ENCODE measurements around the gene LTBP1.

The LTBP1 gene

GRCh38 chr2:33100921-33101320, 154.2 kb downstream of the LTBP1 start:
- H2BK120ac ChIP-seq (ENCODE audit: low read depth, low read length) = no peak overlapping the region
- no peaks in the 10 kb centered on the region for H3K36me3 ChIP-seq (ENCODE audit: control insufficient read depth, insufficient read depth, low read length)
- H2BK15ac ChIP-seq (replicated peaks; ENCODE audit: low read depth) = no peak overlapping the region
- no peak for DNase-seq
- H3K9ac ChIP-seq (ENCODE audit: low read length) = no peak overlapping the region
- H3K79me1 ChIP-seq (ENCODE audit: low read length) = no peaks in the 10 kb centered on the region
- H2BK5ac ChIP-seq (ENCODE audit: low read length) = no peak overlapping the region
- H3K4me1 ChIP-seq (ENCODE audit: control insufficient read depth, low read depth, low read length) = peaks cover 3% of the 10 kb centered on the region
- no peak overlapping the region for H3K4me2 ChIP-seq (ENCODE audit: low read length)
- H3K4ac ChIP-seq (ENCODE audit: low read depth, low read length) = no peak overlapping the region
- no peak overlapping the region for H3K18ac ChIP-seq (ENCODE audit: low read length)
- H2AK5ac ChIP-seq (ENCODE audit: low read length) = no peak overlapping the region
- no peak overlapping the region for H3K23ac ChIP-seq (ENCODE audit: low read length)
- no peaks in the 10 kb centered on the region for H3K79me2 ChIP-seq (ENCODE audit: control insufficient read depth, insufficient read depth, low read length)
- no peak overlapping the region for H3K4me3 ChIP-seq (ENCODE audit: low read length)
- H3K27ac ChIP-seq (ENCODE audit: low read depth, low read length) = no peak overlapping the region
- no peak overlapping the region for H4K5ac ChIP-seq (ENCODE audit: low read length)
- no peak overlapping the region for H3K56ac ChIP-seq (ENCODE audit: low read length)
- no peaks in the 10 kb centered on the region for H3K27me3 ChIP-seq (ENCODE audit: insufficient read depth, low read length, poor library complexity)
- no peak overlapping the region for H4K8ac ChIP-seq (ENCODE audit: low read depth, low read length)

- Histone ChIP-seq H3K36me3 (ENCODE audit: control insufficient read depth, insufficient read depth, low read length) (no peaks in the 10 kb centered on the region), H3K9ac (ENCODE audit: low read length) (no peak overlapping the region), H2BK120ac (ENCODE audit: low read depth, low read length) (no peak overlapping the region), H3K27ac (ENCODE audit: low read depth, low read length) (no peak overlapping the region), H3K79me1 (ENCODE audit: low read length) (no peaks in the 10 kb centered on the region), H2BK5ac (ENCODE audit: low read length) (no peak overlapping the region), H3K4me1 (ENCODE audit: control insufficient read depth, low read depth, low read length) (peaks cover 3% of the 10 kb centered on the region), H2AK5ac (ENCODE audit: low read length) (no peak overlapping the region), H3K4ac (ENCODE audit: low read depth, low read length) (no peak overlapping the region), H3K79me2 (ENCODE audit: control insufficient read depth, insufficient read depth, low read length) (no peaks in the 10 kb centered on the region), H3K4me3 (ENCODE audit: low read length) (no peak overlapping the region), H3K18ac (ENCODE audit: low read length) (no peak overlapping the region), H3K56ac (ENCODE audit: low read length) (no peak overlapping the region), H3K27me3 (ENCODE audit: insufficient read depth, low read length, poor library complexity) (no peaks in the 10 kb centered on the region), H4K5ac (ENCODE audit: low read length) (no peak overlapping the region), H3K4me2 (ENCODE audit: low read length) (no peak overlapping the region), H4K8ac (ENCODE audit: low read depth, low read length) (no peak overlapping the region), H2BK15ac (replicated peaks; ENCODE audit: low read depth) (no peak overlapping the region), H3K23ac (ENCODE audit: low read length) (no peak overlapping the region)
- WGBS (ENCODE audit: extremely low coverage, insufficient coverage, low lambda C conversion rate) = no CpG with 5 or more reads among the region's 5 CpGs
- no peak for DNase-seq
Measured at GRCh38 chr2:33104052-33104623, 157.4 kb downstream of the LTBP1 start.

- Histone ChIP-seq H3K36me3 (ENCODE audit: control insufficient read depth, insufficient read depth, low read length) (no peaks in the 10 kb centered on the region), H3K27ac (ENCODE audit: low read depth, low read length) (no peak overlapping the region), H3K4me1 (ENCODE audit: control insufficient read depth, low read depth, low read length) (peaks cover 3% of the 10 kb centered on the region), H3K23ac (ENCODE audit: low read length) (no peak overlapping the region), H2BK15ac (replicated peaks; ENCODE audit: low read depth) (no peak overlapping the region), H3K79me2 (ENCODE audit: control insufficient read depth, insufficient read depth, low read length) (no peaks in the 10 kb centered on the region), H3K4me2 (ENCODE audit: low read length) (no peak overlapping the region), H4K8ac (ENCODE audit: low read depth, low read length) (no peak overlapping the region), H3K4me3 (ENCODE audit: low read length) (no peak overlapping the region), H2AK5ac (ENCODE audit: low read length) (no peak overlapping the region), H3K9ac (ENCODE audit: low read length) (no peak overlapping the region), H3K79me1 (ENCODE audit: low read length) (no peaks in the 10 kb centered on the region), H3K18ac (ENCODE audit: low read length) (no peak overlapping the region), H3K27me3 (ENCODE audit: insufficient read depth, low read length, poor library complexity) (no peaks in the 10 kb centered on the region), H2BK5ac (ENCODE audit: low read length) (no peak overlapping the region), H4K5ac (ENCODE audit: low read length) (no peak overlapping the region), H2BK120ac (ENCODE audit: low read depth, low read length) (no peak overlapping the region), H3K56ac (ENCODE audit: low read length) (no peak overlapping the region), H3K4ac (ENCODE audit: low read depth, low read length) (no peak overlapping the region)
- no peak for DNase-seq
- no CpG with 5 or more reads among the region's 4 CpGs for WGBS (ENCODE audit: extremely low coverage, insufficient coverage, low lambda C conversion rate)
Measured at GRCh38 chr2:33104726-33105125, 158.0 kb downstream of the LTBP1 start.

- Histone ChIP-seq H3K9ac (ENCODE audit: low read length) (no peak overlapping the region), H4K5ac (ENCODE audit: low read length) (no peak overlapping the region), H3K27me3 (ENCODE audit: insufficient read depth, low read length, poor library complexity) (no peaks in the 10 kb centered on the region), H2BK5ac (ENCODE audit: low read length) (no peak overlapping the region), H3K79me2 (ENCODE audit: control insufficient read depth, insufficient read depth, low read length) (no peaks in the 10 kb centered on the region), H2BK15ac (replicated peaks; ENCODE audit: low read depth) (no peak overlapping the region), H3K4ac (ENCODE audit: low read depth, low read length) (no peak overlapping the region), H4K8ac (ENCODE audit: low read depth, low read length) (no peak overlapping the region), H3K56ac (ENCODE audit: low read length) (no peak overlapping the region), H3K18ac (ENCODE audit: low read length) (no peak overlapping the region), H3K23ac (ENCODE audit: low read length) (no peak overlapping the region), H2BK120ac (ENCODE audit: low read depth, low read length) (no peak overlapping the region), H3K27ac (ENCODE audit: low read depth, low read length) (no peak overlapping the region), H3K4me3 (ENCODE audit: low read length) (no peak overlapping the region), H2AK5ac (ENCODE audit: low read length) (no peak overlapping the region), H3K36me3 (ENCODE audit: control insufficient read depth, insufficient read depth, low read length) (no peaks in the 10 kb centered on the region), H3K4me1 (ENCODE audit: control insufficient read depth, low read depth, low read length) (peaks cover 2% of the 10 kb centered on the region), H3K4me2 (ENCODE audit: low read length) (no peak overlapping the region), H3K79me1 (ENCODE audit: low read length) (no peaks in the 10 kb centered on the region)
- no peak for DNase-seq
Measured at GRCh38 chr2:33106115-33106514, 159.4 kb downstream of the LTBP1 start.

- H2AK5ac ChIP-seq (ENCODE audit: low read length) = no peak overlapping the region
- H3K56ac ChIP-seq (ENCODE audit: low read length) = no peak overlapping the region
- WGBS (ENCODE audit: extremely low coverage, insufficient coverage, low lambda C conversion rate) = no CpG with 5 or more reads among the region's 8 CpGs
- no peak overlapping the region for H3K18ac ChIP-seq (ENCODE audit: low read length)
- no peak overlapping the region for H2BK5ac ChIP-seq (ENCODE audit: low read length)
- H3K23ac ChIP-seq (ENCODE audit: low read length) = no peak overlapping the region
- H3K4me2 ChIP-seq (ENCODE audit: low read length) = no peak overlapping the region
- H4K5ac ChIP-seq (ENCODE audit: low read length) = no peak overlapping the region
- H4K8ac ChIP-seq (ENCODE audit: low read depth, low read length) = no peak overlapping the region
- H2BK120ac ChIP-seq (ENCODE audit: low read depth, low read length) = no peak overlapping the region
- no peak overlapping the region for H3K4ac ChIP-seq (ENCODE audit: low read depth, low read length)
- H2BK15ac ChIP-seq (replicated peaks; ENCODE audit: low read depth) = no peak overlapping the region
- no peaks in the 10 kb centered on the region for H3K27me3 ChIP-seq (ENCODE audit: insufficient read depth, low read length, poor library complexity)
- H3K9ac ChIP-seq (ENCODE audit: low read length) = no peak overlapping the region
- H3K36me3 ChIP-seq (ENCODE audit: control insufficient read depth, insufficient read depth, low read length) = no peaks in the 10 kb centered on the region
- no peak overlapping the region for H3K4me3 ChIP-seq (ENCODE audit: low read length)
- no peak overlapping the region for H3K27ac ChIP-seq (ENCODE audit: low read depth, low read length)
- DNase-seq = no peak
- no peaks in the 10 kb centered on the region for H3K79me2 ChIP-seq (ENCODE audit: control insufficient read depth, insufficient read depth, low read length)
- peaks cover 2% of the 10 kb centered on the region for H3K4me1 ChIP-seq (ENCODE audit: control insufficient read depth, low read depth, low read length)
- H3K79me1 ChIP-seq (ENCODE audit: low read length) = no peaks in the 10 kb centered on the region
Measured at GRCh38 chr2:33107690-33108482, 161.1 kb downstream of the LTBP1 start.

Data from mesendoderm (in vitro differentiated cells).